Ishikawa (cell line): Measurements from ENCODE around the gene FOXI1.

Experiments used
- EGR1 ChIP-seq: IDR thresholded peaks from 2 replicates; pipeline ENCODE4 v1.6.1; 2012
- EP300 ChIP-seq: IDR thresholded peaks from 2 replicates; pipeline ENCODE4 v1.6.1; 2012; ENCODE audit warnings: borderline replicate concordance
- MAX ChIP-seq: IDR thresholded peaks from 2 replicates; pipeline ENCODE4 v1.6.1; 2012
- RAD21 ChIP-seq: IDR thresholded peaks from 2 replicates; pipeline ENCODE4 v1.6.1; 2012; ENCODE audit warnings: low read depth
- TAF1 ChIP-seq: IDR thresholded peaks from 2 replicates; pipeline ENCODE4 v1.6.1; 2012; ENCODE audit warnings: low read depth, mild to moderate bottlenecking
- TEAD4 ChIP-seq: IDR thresholded peaks from 2 replicates; pipeline ENCODE4 v1.6.1; 2012
- ZBTB7A ChIP-seq: IDR thresholded peaks from 2 replicates; pipeline ENCODE4 v1.6.1; 2012; ENCODE audit warnings: low read depth
- TF ChIP-seq, protein P1 (sequence below): IDR thresholded peaks from 2 replicates; pipeline ENCODE4 v1.6.1; 2012; ENCODE audit warnings: low read depth, mild to moderate bottlenecking
- TF ChIP-seq, protein P2 (sequence below): IDR thresholded peaks from 2 replicates; pipeline ENCODE4 v1.6.1; 2012

GRCh38 chr5:170110403-170111087 is 4.8 kb downstream of the FOXI1 start:
- TF ChIP-seq, protein P1, sequence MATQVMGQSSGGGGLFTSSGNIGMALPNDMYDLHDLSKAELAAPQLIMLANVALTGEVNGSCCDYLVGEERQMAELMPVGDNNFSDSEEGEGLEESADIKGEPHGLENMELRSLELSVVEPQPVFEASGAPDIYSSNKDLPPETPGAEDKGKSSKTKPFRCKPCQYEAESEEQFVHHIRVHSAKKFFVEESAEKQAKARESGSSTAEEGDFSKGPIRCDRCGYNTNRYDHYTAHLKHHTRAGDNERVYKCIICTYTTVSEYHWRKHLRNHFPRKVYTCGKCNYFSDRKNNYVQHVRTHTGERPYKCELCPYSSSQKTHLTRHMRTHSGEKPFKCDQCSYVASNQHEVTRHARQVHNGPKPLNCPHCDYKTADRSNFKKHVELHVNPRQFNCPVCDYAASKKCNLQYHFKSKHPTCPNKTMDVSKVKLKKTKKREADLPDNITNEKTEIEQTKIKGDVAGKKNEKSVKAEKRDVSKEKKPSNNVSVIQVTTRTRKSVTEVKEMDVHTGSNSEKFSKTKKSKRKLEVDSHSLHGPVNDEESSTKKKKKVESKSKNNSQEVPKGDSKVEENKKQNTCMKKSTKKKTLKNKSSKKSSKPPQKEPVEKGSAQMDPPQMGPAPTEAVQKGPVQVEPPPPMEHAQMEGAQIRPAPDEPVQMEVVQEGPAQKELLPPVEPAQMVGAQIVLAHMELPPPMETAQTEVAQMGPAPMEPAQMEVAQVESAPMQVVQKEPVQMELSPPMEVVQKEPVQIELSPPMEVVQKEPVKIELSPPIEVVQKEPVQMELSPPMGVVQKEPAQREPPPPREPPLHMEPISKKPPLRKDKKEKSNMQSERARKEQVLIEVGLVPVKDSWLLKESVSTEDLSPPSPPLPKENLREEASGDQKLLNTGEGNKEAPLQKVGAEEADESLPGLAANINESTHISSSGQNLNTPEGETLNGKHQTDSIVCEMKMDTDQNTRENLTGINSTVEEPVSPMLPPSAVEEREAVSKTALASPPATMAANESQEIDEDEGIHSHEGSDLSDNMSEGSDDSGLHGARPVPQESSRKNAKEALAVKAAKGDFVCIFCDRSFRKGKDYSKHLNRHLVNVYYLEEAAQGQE = no peak
- TF ChIP-seq RAD21 (no peak), EGR1 (no peak), EP300 (no peak), MAX (no peak), TAF1 (no peak), ZBTB7A (no peak), TEAD4 (no peak)
- TF ChIP-seq, protein P2, sequence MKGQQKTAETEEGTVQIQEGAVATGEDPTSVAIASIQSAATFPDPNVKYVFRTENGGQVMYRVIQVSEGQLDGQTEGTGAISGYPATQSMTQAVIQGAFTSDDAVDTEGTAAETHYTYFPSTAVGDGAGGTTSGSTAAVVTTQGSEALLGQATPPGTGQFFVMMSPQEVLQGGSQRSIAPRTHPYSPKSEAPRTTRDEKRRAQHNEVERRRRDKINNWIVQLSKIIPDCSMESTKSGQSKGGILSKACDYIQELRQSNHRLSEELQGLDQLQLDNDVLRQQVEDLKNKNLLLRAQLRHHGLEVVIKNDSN = no peak
